ENCODE measurements around the gene PRDM16.

- TF ChIP-seq CTCF (conservative IDR thresholded peaks at IDR 0.05; ENCODE audit: low read length) (no peak), EZH2phosphoT487 (IDR thresholded peaks at IDR 0.05; ENCODE audit: borderline replicate concordance) (no peak)
These were observed 49.4 kb upstream of the PRDM16 start for GRCh38 chr1:3019516-3020051.
